ENCODE measurements around the gene CFAP61.
"Not testable (repeated sequence)": the region's sequence is repeated elsewhere in the genome, so short reads cannot be mapped to it uniquely, and the experiment has no call there.

Gene CFAP61

DNA sequence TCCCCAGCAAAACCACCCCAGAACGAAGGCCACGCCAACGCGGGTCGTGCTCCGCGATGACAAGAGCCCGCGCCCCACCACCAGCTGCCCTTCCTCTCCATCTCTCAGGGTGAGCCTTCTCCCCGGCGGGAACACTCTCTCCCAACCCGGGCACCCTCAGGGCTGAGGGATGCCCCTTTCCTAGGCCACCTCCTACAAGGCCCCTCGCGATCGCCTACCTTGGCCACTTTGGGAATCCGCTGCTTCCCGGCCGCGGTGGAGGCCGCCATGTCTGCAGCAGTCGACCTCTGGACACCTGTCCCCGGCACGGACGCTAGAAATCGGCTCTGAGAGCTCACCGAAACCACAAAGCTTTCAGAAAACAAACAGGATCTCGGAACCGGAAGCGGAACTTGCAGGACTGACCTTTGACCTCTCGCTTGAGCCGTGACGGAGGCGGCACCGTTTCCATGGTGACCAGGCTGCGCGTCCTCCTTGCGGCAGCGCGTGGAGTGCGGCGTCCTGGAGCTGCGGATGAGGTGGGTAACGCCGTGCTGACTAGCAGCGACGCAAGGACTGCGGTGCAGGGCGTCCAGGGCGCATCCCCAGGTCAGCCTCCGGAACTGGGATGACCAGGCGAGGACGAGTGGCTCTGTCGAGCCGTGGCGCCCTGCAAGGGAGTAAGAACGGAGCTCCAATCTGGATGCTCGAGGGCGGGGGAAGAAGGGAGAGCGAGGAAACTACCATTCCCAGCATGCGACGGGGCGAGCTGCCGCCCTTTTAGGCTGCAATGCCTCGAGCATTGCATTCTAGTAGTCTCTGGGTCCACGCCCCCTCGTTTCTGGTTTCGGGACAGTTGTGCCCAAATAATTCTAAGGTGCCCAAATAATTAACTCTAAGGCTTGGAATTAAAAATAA lies at the start of gene CFAP61, which contains the start of gene CRNKL1:
CFAP61 (plus strand) TSS at position 459 of the 897 bp plus-strand sequence. CDS start 4,122 bp downstream, outside the sequence.
CRNKL1 (minus strand) TSS at position 393 of the 897 bp plus-strand sequence; CDS start at position 269, 124 bp downstream.
- DNase-seq: peak; percentile 97

DNA sequence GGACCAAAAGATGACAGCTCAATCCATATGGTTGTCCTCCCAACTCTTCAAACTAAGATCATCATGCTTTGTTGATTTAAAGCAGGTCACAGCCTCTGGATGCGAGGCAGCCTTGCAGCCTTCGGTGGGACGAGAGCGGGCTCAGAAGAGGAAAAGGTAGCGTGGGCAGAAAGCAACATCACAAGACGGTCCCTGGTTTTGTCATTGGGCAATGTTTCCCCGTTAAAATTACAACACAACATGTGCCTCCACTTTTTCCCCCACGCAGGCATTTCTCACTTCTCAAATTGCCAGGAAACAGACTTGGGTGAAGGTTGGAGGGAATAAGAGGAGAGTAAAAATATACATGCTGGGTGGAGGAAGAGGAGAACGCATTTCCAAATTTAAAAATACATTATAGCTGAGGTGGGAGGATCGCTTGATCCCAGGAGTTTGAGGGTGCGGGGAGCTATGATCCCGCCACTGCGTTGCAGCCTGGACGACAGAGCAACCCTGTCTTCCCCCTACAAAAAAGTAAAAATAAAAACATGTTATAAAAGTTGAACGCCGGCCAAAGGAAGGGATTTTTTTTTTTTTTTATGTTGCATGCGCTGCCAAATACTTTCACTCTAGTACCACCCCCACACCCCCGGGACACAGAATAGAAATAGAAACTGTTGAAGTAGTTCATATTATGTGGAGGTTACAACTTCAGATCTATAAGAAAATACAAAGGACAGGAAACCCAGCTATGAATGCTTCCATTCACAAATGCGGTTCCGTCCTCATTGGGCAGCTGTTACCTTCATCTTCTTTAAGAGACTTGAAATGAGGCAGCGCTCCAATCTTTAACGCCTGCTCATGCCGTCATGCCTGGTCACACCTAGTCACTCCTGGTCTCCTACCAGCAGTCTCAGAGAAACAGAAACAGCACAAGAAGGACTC lies 49.0 kb upstream of the CFAP61 start:
- DNase-seq: no peak

DNA sequence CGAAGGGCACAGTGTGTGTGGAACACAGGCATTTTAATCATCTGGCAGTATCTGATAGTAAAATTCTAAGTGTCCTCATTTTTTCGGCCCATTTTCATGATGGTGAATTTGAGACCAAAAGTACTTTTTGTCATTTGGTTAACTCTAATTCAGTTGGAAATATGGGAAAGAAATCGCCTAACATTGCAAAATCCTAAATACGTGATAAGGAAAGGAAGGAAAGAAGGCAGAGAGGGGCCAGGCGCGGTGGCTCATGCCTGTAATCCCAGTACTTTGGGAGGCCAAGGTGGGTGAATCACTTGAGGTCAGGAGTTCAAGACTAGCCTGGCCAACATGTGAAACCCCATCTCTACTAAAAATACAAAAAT lies 48.4 kb upstream of the CFAP61 start:
- not testable (repeated sequence) for DNase-seq

GRCh38 chr20:20005342-20005741 lies 47.0 kb upstream of the CFAP61 start:
- no peak for DNase-seq

DNA sequence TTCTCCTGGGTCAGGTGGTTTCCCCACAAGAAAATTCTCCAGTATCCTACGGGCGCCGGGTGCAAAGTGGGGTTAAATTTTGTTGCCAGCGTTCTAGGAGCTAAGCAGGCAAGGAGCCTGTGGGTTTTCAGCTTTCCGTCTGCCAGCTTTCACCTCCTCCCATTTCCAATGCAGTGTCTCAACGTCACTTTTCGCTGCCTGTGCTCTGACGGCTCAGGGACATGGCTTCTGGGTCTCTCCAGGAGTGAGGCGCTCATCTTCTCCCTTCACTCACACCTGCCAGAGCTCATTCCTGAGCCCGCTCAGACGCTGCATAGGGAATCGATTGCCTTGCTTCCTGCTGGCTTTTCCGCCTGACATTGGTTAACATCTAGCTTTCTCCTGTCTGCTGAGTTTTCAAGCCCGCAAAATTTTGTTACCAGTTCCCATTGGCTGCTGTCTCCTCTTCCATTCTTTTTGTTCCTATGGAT lies 42.5 kb upstream of the CFAP61 start:
- no peak for DNase-seq

- DNase-seq: no peak
Measured at GRCh38 chr20:20010639-20011500, 41.5 kb upstream of the CFAP61 start.

- no peak for DNase-seq
Measured at GRCh38 chr20:20012541-20012940, 39.8 kb upstream of the CFAP61 start.

DNA sequence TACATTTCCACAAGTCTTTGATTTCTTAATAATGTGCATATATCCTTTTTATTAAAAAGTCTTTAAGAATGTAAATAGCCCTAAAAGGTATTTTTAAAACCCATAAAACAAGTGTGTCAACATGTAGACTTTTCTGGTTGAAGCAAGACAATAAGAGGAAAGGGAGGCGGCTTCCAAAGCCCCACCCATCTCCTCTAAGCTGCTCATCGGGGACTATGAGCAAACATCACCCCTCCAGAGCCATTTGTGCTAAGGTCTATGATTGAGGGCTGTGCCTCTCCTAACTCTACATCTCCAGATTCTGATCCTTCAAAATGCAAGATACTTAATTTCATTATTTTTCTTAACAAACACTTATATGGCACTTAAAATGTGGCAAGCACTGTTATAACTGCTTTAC lies 37.7 kb upstream of the CFAP61 start:
- no peak for DNase-seq

DNA sequence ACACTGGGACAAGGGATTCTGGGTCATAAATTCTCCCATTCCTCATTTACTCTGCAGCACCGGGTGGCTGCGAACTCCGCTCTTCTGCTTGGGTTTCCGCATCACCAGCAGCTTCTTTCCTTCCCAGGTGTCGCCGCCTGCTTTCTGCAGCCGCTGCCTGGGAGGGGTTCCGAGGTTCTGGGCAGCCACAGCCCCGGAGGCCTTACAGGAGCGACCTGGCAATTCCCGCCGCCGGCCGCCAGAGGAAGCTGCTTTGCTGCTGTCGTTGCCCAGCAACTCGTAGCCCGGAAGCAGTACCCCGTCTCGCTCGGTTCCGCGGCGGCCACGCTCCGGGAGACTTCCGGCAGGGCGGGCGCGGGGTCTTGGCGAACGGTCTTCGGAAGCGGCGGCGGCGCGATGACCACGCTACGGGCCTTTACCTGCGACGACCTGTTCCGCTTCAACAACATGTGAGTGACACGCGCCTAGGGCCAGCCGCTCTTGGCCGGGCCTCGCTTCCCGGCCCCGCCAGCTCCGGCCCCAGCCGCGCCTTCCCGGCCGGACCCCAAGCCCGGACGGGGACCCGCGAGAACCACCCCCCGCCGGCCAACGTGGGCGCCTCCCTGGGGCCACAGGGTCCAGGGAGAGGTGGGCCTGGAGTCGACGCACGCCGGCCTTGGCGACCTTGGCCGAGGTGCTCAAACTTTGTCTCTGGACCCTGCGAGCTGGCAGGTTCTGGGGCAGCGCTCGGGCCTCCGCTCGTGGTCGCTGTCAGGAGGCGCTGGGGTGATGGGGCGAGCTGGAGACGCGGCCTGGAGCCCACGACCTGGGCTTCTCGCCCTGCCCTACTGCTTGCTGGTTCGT lies 35.1 kb upstream of the CFAP61 start, which contains the start of gene NAA20:
NAA20 (plus strand) TSS at position 362 of the 843 bp plus-strand sequence; CDS start at position 397, 35 bp downstream.
- peak; percentile 84 for DNase-seq

DNA sequence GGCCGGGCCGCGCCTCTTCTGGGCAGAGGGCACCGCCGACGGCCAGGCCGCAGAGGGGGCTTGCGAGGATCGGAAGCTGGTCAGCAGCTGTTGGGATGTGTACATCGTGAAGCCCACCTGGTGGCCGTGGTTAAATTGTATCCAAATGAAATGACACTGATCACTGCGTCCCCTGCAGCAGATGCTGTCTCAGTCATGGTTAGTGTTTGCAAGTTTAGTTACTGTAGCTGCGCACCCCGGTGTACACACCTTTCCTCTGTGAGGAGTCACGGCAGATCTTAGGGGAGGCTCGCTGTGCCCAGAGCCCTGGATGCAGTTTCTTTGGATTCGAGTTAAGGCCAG lies 34.5 kb upstream of the CFAP61 start:
- DNase-seq: no peak

GRCh38 chr20:20018366-20018765 lies 34.0 kb upstream of the CFAP61 start:
- DNase-seq: no peak

DNA sequence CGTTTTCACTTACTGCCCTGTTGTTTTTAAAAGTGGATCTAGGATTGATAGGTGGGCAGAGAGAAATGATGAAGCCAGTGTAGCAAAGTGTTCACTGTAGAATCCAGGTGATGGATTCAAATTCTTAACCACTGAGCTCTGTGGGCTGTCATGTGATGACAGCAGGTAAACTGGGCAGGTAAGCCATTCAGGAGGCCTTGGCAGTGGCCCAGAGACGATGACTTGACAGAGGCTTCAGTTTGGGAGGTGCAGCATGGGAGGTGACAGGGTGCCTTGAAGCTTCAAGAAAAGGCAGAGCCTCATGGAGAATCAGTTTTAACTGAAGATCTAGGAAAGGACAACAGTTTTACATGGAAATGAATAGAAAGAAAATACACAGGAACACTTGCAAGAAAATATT lies 33.2 kb upstream of the CFAP61 start:
- no peak for DNase-seq

DNA sequence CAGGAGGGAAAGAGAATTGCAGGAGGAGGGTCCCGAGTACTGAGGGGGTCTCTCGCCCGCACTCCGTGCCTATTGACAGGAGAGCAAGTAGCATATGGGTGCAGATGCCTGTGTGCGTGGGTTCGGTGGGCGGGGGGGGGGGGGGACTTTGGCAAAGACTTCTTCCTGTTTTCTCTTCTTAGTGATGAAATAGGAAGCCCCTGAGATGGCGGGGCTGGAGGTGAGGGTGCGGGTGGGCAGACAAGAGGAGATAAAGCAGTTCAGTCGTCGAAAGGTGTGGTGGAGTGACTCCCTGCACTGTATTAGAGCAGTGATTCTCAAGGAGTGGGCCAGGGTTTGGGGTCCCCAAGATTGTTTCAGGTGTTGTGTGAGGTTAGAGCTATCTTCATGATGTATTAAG lies 31.4 kb upstream of the CFAP61 start:
- DNase-seq: no peak

- no peak for DNase-seq
Measured at GRCh38 chr20:20021835-20022234, 30.5 kb upstream of the CFAP61 start.

GRCh38 chr20:20022498-20022897 lies 29.8 kb upstream of the CFAP61 start:
- no peak for DNase-seq

DNA sequence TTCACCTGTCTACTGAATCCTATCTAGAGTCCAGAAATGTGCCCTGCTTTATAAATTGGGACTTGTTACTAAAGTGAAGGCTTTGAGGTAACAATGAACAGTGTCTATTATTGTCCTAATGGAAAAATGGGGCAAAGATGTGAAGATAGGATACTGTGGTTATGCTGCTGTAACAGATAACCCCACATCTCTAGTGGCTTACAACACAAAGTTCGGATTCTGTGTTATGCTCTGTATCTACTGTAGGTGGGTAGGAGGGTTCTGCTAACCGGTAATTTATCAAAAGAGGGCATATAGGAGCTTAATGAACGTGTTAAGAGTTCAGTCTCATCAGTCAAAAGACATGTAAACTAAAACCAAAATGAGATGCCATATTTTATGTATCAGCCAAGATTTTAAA lies 28.9 kb upstream of the CFAP61 start:
- DNase-seq: no peak

GRCh38 chr20:20024942-20025341 lies 27.4 kb upstream of the CFAP61 start:
- DNase-seq: no peak

- no peak for DNase-seq
Measured at GRCh38 chr20:20027284-20027683, 25.0 kb upstream of the CFAP61 start.

- DNase-seq: no peak
Measured at GRCh38 chr20:20031790-20032189, 20.5 kb upstream of the CFAP61 start.

DNA sequence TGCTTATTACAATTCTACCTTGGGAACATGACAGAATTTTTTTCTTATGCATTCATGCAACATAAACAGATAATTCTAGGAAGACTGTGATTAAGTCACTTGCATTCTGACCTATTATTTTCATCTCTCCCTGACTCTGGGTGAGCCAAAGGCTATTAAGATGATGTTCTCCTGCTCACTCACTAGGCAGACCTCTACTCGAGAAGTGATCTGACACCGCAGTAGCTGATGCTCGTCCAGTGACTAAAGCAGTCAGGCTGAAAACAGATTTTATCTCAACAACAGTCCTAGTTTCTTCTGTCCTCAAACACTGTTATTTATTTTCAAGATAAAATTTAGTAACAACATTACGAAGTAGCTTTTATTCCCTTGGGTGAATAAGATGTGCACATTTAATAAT lies 17.8 kb upstream of the CFAP61 start:
- DNase-seq: no peak

GRCh38 chr20:20036756-20037155 lies 15.6 kb upstream of the CFAP61 start:
- DNase-seq: no peak

GRCh38 chr20:20037960-20038359 lies 14.4 kb upstream of the CFAP61 start:
- DNase-seq: no peak
